Measurements from ENCODE around the gene NWD2.
"Not testable (repeated sequence)": the region's sequence is repeated elsewhere in the genome, so short reads cannot be mapped to it uniquely, and the experiment has no call there.

The NWD2 gene

GRCh38 chr4:37397505-37397904 is 153.0 kb downstream of the NWD2 start:
- DNase-seq (ENCODE audit: low spot score): no peak

- DNase-seq (ENCODE audit: low spot score): no peak
These were observed 155.8 kb downstream of the NWD2 start for GRCh38 chr4:37400241-37400881.

- not testable (repeated sequence) for DNase-seq (ENCODE audit: low spot score)
These were observed 163.6 kb downstream of the NWD2 start for GRCh38 chr4:37407938-37408826.

GRCh38 chr4:37413612-37414011 is 169.1 kb downstream of the NWD2 start:
- not testable (repeated sequence) for DNase-seq (ENCODE audit: low spot score)

- DNase-seq (ENCODE audit: low spot score): no peak
These were observed 171.4 kb downstream of the NWD2 start for GRCh38 chr4:37415845-37416369.

- DNase-seq (ENCODE audit: low spot score): no peak
These were observed 177.1 kb downstream of the NWD2 start for GRCh38 chr4:37421614-37422013.

GRCh38 chr4:37422102-37422501 is 177.6 kb downstream of the NWD2 start:
- no peak for DNase-seq (ENCODE audit: low spot score)

GRCh38 chr4:37422638-37423037 is 178.1 kb downstream of the NWD2 start:
- no peak for DNase-seq (ENCODE audit: low spot score)

GRCh38 chr4:37423310-37423709 is 178.8 kb downstream of the NWD2 start:
- no peak for DNase-seq (ENCODE audit: low spot score)

- DNase-seq (ENCODE audit: low spot score): no peak
These were observed 180.2 kb downstream of the NWD2 start for GRCh38 chr4:37424753-37425152.

- DNase-seq (ENCODE audit: low spot score): no peak
These were observed 181.3 kb downstream of the NWD2 start for GRCh38 chr4:37425857-37426256.

GRCh38 chr4:37427193-37427592 is 182.7 kb downstream of the NWD2 start:
- no peak for DNase-seq (ENCODE audit: low spot score)

- no peak for DNase-seq (ENCODE audit: low spot score)
These were observed 185.4 kb downstream of the NWD2 start for GRCh38 chr4:37429906-37430305.

GRCh38 chr4:37430718-37431416 is 186.3 kb downstream of the NWD2 start:
- no peak for DNase-seq (ENCODE audit: low spot score)

GRCh38 chr4:37431417-37431743 is 186.8 kb downstream of the NWD2 start:
- DNase-seq (ENCODE audit: low spot score): no peak

GRCh38 chr4:37434469-37434868 is 189.9 kb downstream of the NWD2 start:
- DNase-seq (ENCODE audit: low spot score): no peak

GRCh38 chr4:37436546-37436945 is 192.0 kb downstream of the NWD2 start:
- no peak for DNase-seq (ENCODE audit: low spot score)

- DNase-seq (ENCODE audit: low spot score): no peak
These were observed 192.6 kb downstream of the NWD2 start for GRCh38 chr4:37437163-37437562.

GRCh38 chr4:37438564-37439279 is 194.2 kb downstream of the NWD2 start:
- no peak for DNase-seq (ENCODE audit: low spot score)

- DNase-seq (ENCODE audit: low spot score): no peak
These were observed 195.4 kb downstream of the NWD2 start for GRCh38 chr4:37439809-37440474.

- no peak for DNase-seq (ENCODE audit: low spot score)
These were observed 196.0 kb downstream of the NWD2 start for GRCh38 chr4:37440501-37440900.

All from NAMALWA (cell line).